NCI-H345 treated with DMSO at 0.1 percent for 48 hours (cell line): ENCODE measurements around the gene DBF4.
"Not testable (repeated sequence)": the region's sequence is repeated elsewhere in the genome, so short reads cannot be mapped to it uniquely, and the experiment has no call there.

Experiments used
- DNase-seq: peaks from one replicate; lab custom pipeline; 2025; ENCODE audit not compliant: unreplicated experiment; lab: John Stamatoyannopoulos, UW

Gene DBF4

GRCh38 chr7:87882151-87882937, 6.1 kb downstream of the DBF4 start:
- DNase-seq, result no peak

- DNase-seq, result no peak
These were observed 8.7 kb downstream of the DBF4 start for GRCh38 chr7:87885018-87885417.

GRCh38 chr7:87886875-87887274, 10.6 kb downstream of the DBF4 start:
- DNase-seq, result no peak

- DNase-seq, result no peak
These were observed 19.1 kb downstream of the DBF4 start for GRCh38 chr7:87895363-87895762.

- DNase-seq, result no peak
These were observed 23.0 kb downstream of the DBF4 start for GRCh38 chr7:87899255-87899654.

- not testable (repeated sequence) for DNase-seq
These were observed 31.0 kb downstream of the DBF4 start for GRCh38 chr7:87907136-87907906.

- DNase-seq, result not testable (repeated sequence)
These were observed 32.5 kb downstream of the DBF4 start for GRCh38 chr7:87908814-87909213.

- no peak for DNase-seq
These were observed 35.8 kb downstream of the DBF4 start for GRCh38 chr7:87912121-87912520.

GRCh38 chr7:87918740-87919139, 42.4 kb downstream of the DBF4 start:
- DNase-seq, result no peak

GRCh38 chr7:87919875-87920274, 43.6 kb downstream of the DBF4 start:
- DNase-seq, result no peak

- no peak for DNase-seq
These were observed 44.3 kb downstream of the DBF4 start for GRCh38 chr7:87920578-87920977.

GRCh38 chr7:87922759-87923395, 46.6 kb downstream of the DBF4 start:
- peak; percentile 1 for DNase-seq

- DNase-seq, result peak; percentile 57
These were observed 50.5 kb downstream of the DBF4 start for GRCh38 chr7:87926581-87927461.

GRCh38 chr7:87933605-87933952, 57.3 kb downstream of the DBF4 start:
- DNase-seq, result no peak

GRCh38 chr7:87933953-87934698, 57.8 kb downstream of the DBF4 start, which contains the start of gene ADAM22:
ADAM22 (plus strand) TSS chr7:87934251; CDS start chr7:87934466, 215 bp downstream.
- peak; percentile 90 for DNase-seq

- DNase-seq, result peak; percentile 48
These were observed 58.5 kb downstream of the DBF4 start for GRCh38 chr7:87934699-87935383.

GRCh38 chr7:87935384-87935706, 59.1 kb downstream of the DBF4 start:
- peak; percentile 4 for DNase-seq

GRCh38 chr7:87941138-87941537, 64.8 kb downstream of the DBF4 start:
- no peak for DNase-seq

GRCh38 chr7:87944547-87944946, 68.3 kb downstream of the DBF4 start:
- no peak for DNase-seq

- not testable (repeated sequence) for DNase-seq
These were observed 69.6 kb downstream of the DBF4 start for GRCh38 chr7:87945926-87946325.
